HCT116 (cell line): ENCODE measurements around the gene RPL26. TPM values are rescaled to one million over a fixed set of nuclear protein-coding genes. Genes with fewer than 3 reads are reported as not detected.
"Not testable (repeated sequence)": the region's sequence is repeated elsewhere in the genome, so short reads cannot be mapped to it uniquely, and the experiment has no call there.

ENCODE experiments used
- ATAC-seq: fragments of 200-7000 bp; cut with Tn5 transposase; 2 replicates; pipeline ENCODE4 v1.9.1; 2020; ENCODE audit warnings: mild to moderate bottlenecking, moderate library complexity
- BruUV-seq: library from RNA; stranded (reverse); fragments of 400-500 nt; replicated peaks from 2 replicates; lab custom pipeline; 2021; lab: Mats Ljungman, UMichigan
- CTCF ChIA-PET: fragments of 300-600 bp; sonication (Branson Sonifier 250); formaldehyde crosslinking; loops from one replicate; lab custom pipeline; 2021; ENCODE audit warnings: antibody characterized with exemption; lab: Charles Lee
- POLR2A ChIA-PET: fragments of 300-600, 350-600 bp; sonication (Branson Sonifier 250); formaldehyde crosslinking; loops from one replicate; lab custom pipeline; 2021; ENCODE audit warnings: antibody characterized with exemption; lab: Charles Lee
- RAD21 ChIA-PET, 2 experiments: fragments of 300-600 bp; sonication (Branson Sonifier 250); formaldehyde crosslinking; loops; one replicate each; lab custom pipeline; 2023; ENCODE audit warnings: low total read pairs in 2 of 2; ENCODE audit not compliant: uncharacterized antibody in 2 of 2, unreplicated experiment in 2 of 2, low non-redundant PET in 1 of 2; lab: Charles Lee
- DNase-seq: peaks from one replicate; pipeline ENCODE4 v3.0.0-alpha.2; 2010; ENCODE audit warnings: low read depth, low spot score
- H2AFZ ChIP-seq: fragments of 200-600 bp; shearing (Covaris generic), sonication (generic); 2 replicates; pipeline ENCODE4 v1.6.1; 2017; ENCODE audit warnings: low read depth, mixed run types, mixed read lengths, antibody characterized with exemption, low read length; ENCODE audit not compliant: poor library complexity, severe bottlenecking
- H3K27ac ChIP-seq: 2 replicates; pipeline ENCODE4 v1.5.1; 2012; ENCODE audit warnings: low read depth, low read length
- H3K27me3 ChIP-seq: fragments of 200-600 bp; sonication (generic); 2 replicates; pipeline ENCODE4 v1.6.1; 2016; ENCODE audit warnings: mixed run types, low read length, mixed read lengths; ENCODE audit not compliant: insufficient read depth
- H3K36me3 ChIP-seq, 2 experiments: fragments of 200-500 bp in 1 of 2; fragments of 200-600 bp in 1 of 2; sonication (Bioruptor generic) in 1 of 2; sonication (generic) in 1 of 2; 2 replicates each; pipeline versions ENCODE4 v1.5.1 to v1.6.1; 2014 to 2016; ENCODE audit warnings: low read length in 2 of 2, inconsistent platforms in 1 of 2, mixed read lengths in 1 of 2, mixed run types in 1 of 2; ENCODE audit not compliant: insufficient read depth in 2 of 2, control insufficient read depth in 1 of 2
- H3K4me1 ChIP-seq, 2 experiments: fragments of 200-600 bp in 1 of 2; sonication (generic) in 1 of 2; 2 replicates each; pipeline versions ENCODE4 v1.5.1 to v1.6.1; 2012 to 2017; ENCODE audit warnings: low read length in 2 of 2, inconsistent platforms in 1 of 2, mild to moderate bottlenecking in 1 of 2, mixed read lengths in 1 of 2, mixed run types in 1 of 2, moderate library complexity in 1 of 2; ENCODE audit not compliant: insufficient read depth in 2 of 2, control insufficient read depth in 1 of 2
- H3K4me2 ChIP-seq: fragments of 200-600 bp; sonication (generic); 2 replicates; pipeline ENCODE4 v1.6.1; 2017; ENCODE audit warnings: mixed run types, low read length, mixed read lengths
- H3K4me3 ChIP-seq, 2 experiments: fragments of 200-600 bp in 1 of 2; sonication (generic) in 1 of 2; replicated peaks in 1 of 2; 2 replicates each; pipeline ENCODE4 v1.5.1; 2011 to 2016; ENCODE audit warnings: low read length in 2 of 2, control low read depth in 1 of 2, low read depth in 1 of 2, mild to moderate bottlenecking in 1 of 2, mixed read lengths in 1 of 2, mixed run types in 1 of 2
- H3K79me2 ChIP-seq: fragments of 200-600 bp; sonication (generic); 2 replicates; pipeline ENCODE4 v1.6.1; 2017; ENCODE audit warnings: mild to moderate bottlenecking, mixed run types, low read length, moderate library complexity, mixed read lengths; ENCODE audit not compliant: insufficient read depth
- H3K9ac ChIP-seq: fragments of 200-600 bp; sonication (generic); 2 replicates; pipeline ENCODE4 v1.6.1; 2016; ENCODE audit warnings: low read length, mixed read lengths
- H3K9me2 ChIP-seq: fragments of 200-600 bp; sonication (generic), shearing (Covaris generic); 2 replicates; pipeline ENCODE4 v1.6.1; 2017; ENCODE audit warnings: mixed run types, mild to moderate bottlenecking, moderate library complexity; ENCODE audit not compliant: insufficient read depth
- H3K9me3 ChIP-seq, 2 experiments: fragments of 200-500 bp in 1 of 2; fragments of 200-600 bp in 1 of 2; sonication (Bioruptor generic) in 1 of 2; sonication (generic) in 1 of 2; 2 replicates each; pipeline ENCODE4 v1.6.1; 2014 to 2017; ENCODE audit warnings: low read length in 2 of 2, mixed read lengths in 2 of 2, inconsistent platforms in 1 of 2, low read depth in 1 of 2, mild to moderate bottlenecking in 1 of 2, mixed run types in 1 of 2, moderate library complexity in 1 of 2; ENCODE audit not compliant: control insufficient read depth in 1 of 2, insufficient read depth in 1 of 2
- H4K20me1 ChIP-seq: fragments of 200-600 bp; sonication (generic), shearing (Covaris generic); 2 replicates; pipeline ENCODE4 v1.6.1; 2017; ENCODE audit warnings: mixed run types, mild to moderate bottlenecking, moderate library complexity; ENCODE audit not compliant: insufficient read depth
- CEBPB ChIP-seq: IDR thresholded peaks from 2 replicates; pipeline ENCODE4 v1.6.1; 2012; ENCODE audit warnings: low read depth
- CTCF ChIP-seq, 3 experiments: fragments of 200-600 bp in 1 of 3; sonication (generic) in 1 of 3; IDR thresholded peaks in 2 of 3; conservative IDR thresholded peaks in 1 of 3; 2 replicates each; pipeline ENCODE4 v1.5.1; 2012 to 2017; ENCODE audit warnings: low read depth in 2 of 3, low read length in 2 of 3, antibody characterized with exemption in 1 of 3, borderline replicate concordance in 1 of 3, control low read depth in 1 of 3, mild to moderate bottlenecking in 1 of 3, mixed read lengths in 1 of 3, mixed run types in 1 of 3, moderate library complexity in 1 of 3; ENCODE audit not compliant: insufficient read depth in 1 of 3
- EGR1 ChIP-seq: IDR thresholded peaks from 2 replicates; pipeline ENCODE4 v1.6.1; 2012; ENCODE audit warnings: low read depth
- EZH2 ChIP-seq: fragments of 200-600 bp; sonication (generic); IDR thresholded peaks from 2 replicates; pipeline ENCODE4 v1.6.1; 2017; ENCODE audit warnings: antibody characterized with exemption, mixed run types
- FOSL1 ChIP-seq: IDR thresholded peaks from 2 replicates; pipeline ENCODE4 v1.6.1; 2012; ENCODE audit warnings: low read depth
- JUND ChIP-seq: IDR thresholded peaks from 2 replicates; pipeline ENCODE4 v1.6.1; 2012
- POLR2A ChIP-seq: IDR thresholded peaks from 2 replicates; pipeline ENCODE4 v1.7.0; 2011; ENCODE audit warnings: borderline replicate concordance; ENCODE audit not compliant: insufficient read depth, insufficient read length; ENCODE audit errors: extremely low read depth
- POLR2AphosphoS5 ChIP-seq: IDR thresholded peaks from 2 replicates; pipeline ENCODE4 v1.6.1; 2011; ENCODE audit warnings: mild to moderate bottlenecking, low read depth, low read length, moderate library complexity
- RAD21 ChIP-seq: IDR thresholded peaks from 2 replicates; pipeline ENCODE4 v1.6.1; 2012; ENCODE audit warnings: low read depth, mild to moderate bottlenecking
- REST ChIP-seq: IDR thresholded peaks from 2 replicates; pipeline ENCODE4 v1.6.1; 2012; ENCODE audit warnings: low read depth
- SP1 ChIP-seq: IDR thresholded peaks from 2 replicates; pipeline ENCODE4 v1.6.1; 2012; ENCODE audit warnings: low read depth
- ZNF274 ChIP-seq: fragments of 200-500 bp; sonication (Bioruptor generic); IDR thresholded peaks from 2 replicates; pipeline ENCODE4 v1.6.1; 2014; ENCODE audit warnings: mild to moderate bottlenecking, low read depth, low read length, inconsistent platforms
- intact Hi-C: fragments of 100-400 bp; cut with micrococcal nuclease; formaldehyde crosslinking; loops from 2 replicates; pipeline ENCODE4 v1.10.0; 2022
- total RNA-seq: library from RNA; stranded (reverse); gene quantifications from one replicate; pipeline ENCODE4 v1.2.1, GENCODE V29; 2021; ENCODE audit not compliant: unreplicated experiment

Gene RPL26
- total RNA-seq, 1 experiment from 2014 or later: 2,603 TPM

GRCh38 chr17:8397636-8398035, 14.6 kb upstream of the RPL26 start, which contains the start of gene RNF222:
Gene RNF222, minus strand, starts transcription at chr17:8397827. Its CDS starts 4,366 bp downstream, at chr17:8393461.
- ATAC-seq: no peak
- POLR2A ChIA-PET: interaction anchor here (1.3 kb wide), 1 partner anchor 11 kb away, joined by 3 read pairs; no protein-coding TSS in a partner anchor
- H2AFZ ChIP-seq: no peak within 1 kb of the TSS
- no peaks in the 10 kb centered on the region for H3K36me3 ChIP-seq
- BruUV-seq: no TSS peak
- no peak for DNase-seq
- no peaks in the 10 kb centered on the region for H4K20me1 ChIP-seq
- TF ChIP-seq ZNF274 (no peak), EZH2 (no peak), EGR1 (no peak), CEBPB (no peak), RAD21 (no peak), CTCF (IDR thresholded peaks at IDR 0.05 in 2 of 3, conservative IDR thresholded peaks at IDR 0.05 in 1 of 3; ENCODE audit: borderline replicate concordance in 1 of 3, insufficient read depth in 1 of 3, low read depth in 2 of 3, low read length in 2 of 3) (no peak), SP1 (no peak), REST (no peak), FOSL1 (no peak), JUND (no peak), POLR2AphosphoS5 (no peak), POLR2A (no peak)
- intact Hi-C loops: no loop called here
- peaks cover 0 to 16% of the 10 kb centered on the region in 2 experiments; a peak in 1 of 4 replicates for H3K4me1 ChIP-seq
- CTCF ChIA-PET: interaction anchor here (1.3 kb wide), 1 partner anchor 14 kb away, joined by 3 read pairs; no protein-coding TSS in a partner anchor
- no peaks in the 10 kb centered on the region for H3K9me2 ChIP-seq
- H3K27me3 ChIP-seq: no peaks in the 10 kb centered on the region
- RAD21 ChIA-PET: no interaction called here
- H3K79me2 ChIP-seq: no peaks in the 10 kb centered on the region
- H3K4me2 ChIP-seq: no peak within 1 kb of the TSS
- no peak within 1 kb of the TSS for H3K27ac ChIP-seq
- H3K4me3 ChIP-seq: no peak within 1 kb of the TSS
- no peak within 1 kb of the TSS for H3K9ac ChIP-seq
- H3K9me3 ChIP-seq: no peaks in the 10 kb centered on the region

- DNase-seq, H3K9me2 ChIP-seq, H3K4me3 ChIP-seq, H2AFZ ChIP-seq, H3K27me3 ChIP-seq, RAD21 ChIA-PET, H3K4me2 ChIP-seq, ATAC-seq, BruUV-seq, H3K27ac ChIP-seq, H3K9ac ChIP-seq, H3K79me2 ChIP-seq, H3K9me3 ChIP-seq, CTCF ChIA-PET, H3K36me3 ChIP-seq, intact Hi-C loops, H4K20me1 ChIP-seq: not testable (repeated sequence)
- H3K4me1 ChIP-seq: peaks cover 0 to 27% of the 10 kb centered on the region in 2 experiments; a peak in 2 of 4 replicates
- POLR2A ChIA-PET: interaction anchor here (1.1 to 1.9 kb wide), 2 partner anchors 11 to 12 kb away, joined by 3 to 4 read pairs; no protein-coding TSS in a partner anchor
Observed at GRCh38 chr17:8394497-8394896, 11.5 kb upstream of the RPL26 start.
